GM18499 (cell line): Measurements from ENCODE around the gene UBXN6.

Source experiments
- ATAC-seq: cut with Tn5 transposase; IDR thresholded peaks from one replicate; pipeline ENCODE4 v1.9.1; 2021; ENCODE audit warnings: moderate number of reproducible peaks; ENCODE audit not compliant: insufficient read depth, unreplicated experiment

Gene UBXN6

DNA sequence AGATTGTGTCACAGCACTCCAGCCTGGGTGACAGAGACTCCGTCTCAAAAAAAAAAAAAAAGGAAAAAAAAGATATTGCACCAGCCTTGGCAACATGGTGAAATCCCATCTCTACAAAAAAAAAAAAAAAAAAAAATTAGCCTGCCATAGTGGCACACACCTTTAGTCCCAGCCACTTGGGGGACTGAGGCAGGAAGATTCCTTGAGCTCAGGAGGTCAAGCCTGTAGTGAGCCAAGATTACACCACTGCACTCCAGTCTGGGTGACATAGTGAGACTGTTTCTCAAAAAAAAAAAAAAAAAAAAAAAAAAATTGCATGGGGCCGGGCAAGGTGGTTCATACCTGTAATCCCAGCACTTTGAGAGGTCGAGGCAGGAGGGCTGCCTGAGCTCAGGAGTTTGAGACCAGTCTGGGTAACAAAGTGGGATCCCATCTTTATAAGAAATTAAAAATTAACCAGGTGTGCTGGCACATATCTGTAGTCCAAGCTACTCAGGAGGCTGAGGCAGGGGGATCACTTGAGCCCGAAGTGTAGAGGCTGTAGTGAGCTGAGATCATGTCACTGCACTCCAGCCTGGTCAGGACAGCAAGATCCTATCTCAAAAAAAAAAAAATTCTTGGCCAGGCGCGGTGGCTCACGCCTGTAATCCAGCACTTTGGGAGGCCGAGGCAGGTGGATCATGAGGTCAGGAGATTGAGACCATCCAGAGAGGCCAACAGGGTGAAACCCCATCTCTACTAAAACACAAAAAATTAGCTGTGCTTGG is 7.4 kb upstream of the UBXN6 start:
- ATAC-seq: no peak

DNA sequence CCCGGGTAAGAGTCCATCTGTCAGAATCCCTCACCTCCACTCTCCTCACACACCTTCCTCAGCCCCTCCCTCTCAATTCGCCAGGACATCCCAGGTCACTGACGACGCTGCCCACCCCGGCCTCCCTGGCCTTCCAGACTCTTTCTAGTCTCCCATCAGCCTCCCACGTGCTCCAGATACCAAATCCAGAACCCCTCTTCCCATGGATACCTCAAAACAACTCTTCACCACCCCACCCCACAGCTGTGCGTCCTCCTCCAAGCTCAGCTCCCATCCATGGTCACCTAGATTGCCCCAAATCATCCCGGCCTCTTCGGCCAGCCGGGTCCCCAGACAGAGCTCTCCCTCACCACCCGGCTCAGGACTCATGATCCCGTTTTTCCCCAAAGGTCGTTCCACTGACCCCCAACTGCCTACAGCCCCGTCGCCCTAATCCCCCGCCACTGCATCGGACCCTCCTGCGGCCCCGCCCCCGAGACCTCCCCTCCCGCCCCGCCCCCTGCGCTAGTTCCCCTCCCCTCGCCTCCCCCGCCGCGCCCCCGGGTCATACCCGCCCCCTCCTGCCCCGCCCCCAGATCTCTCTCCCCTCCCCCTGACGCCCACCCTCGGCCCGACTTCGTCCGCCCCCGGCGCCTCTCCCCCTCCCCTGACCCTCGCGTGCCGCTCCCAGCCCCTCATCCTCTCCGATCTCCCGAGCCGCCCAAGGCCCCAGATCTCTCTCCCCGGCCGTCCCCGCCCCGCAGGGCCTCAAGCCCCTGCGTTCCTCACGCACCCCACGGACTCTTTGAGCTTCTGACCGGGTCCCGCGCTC is 546 bp downstream of the UBXN6 start:
- ATAC-seq: no peak

DNA sequence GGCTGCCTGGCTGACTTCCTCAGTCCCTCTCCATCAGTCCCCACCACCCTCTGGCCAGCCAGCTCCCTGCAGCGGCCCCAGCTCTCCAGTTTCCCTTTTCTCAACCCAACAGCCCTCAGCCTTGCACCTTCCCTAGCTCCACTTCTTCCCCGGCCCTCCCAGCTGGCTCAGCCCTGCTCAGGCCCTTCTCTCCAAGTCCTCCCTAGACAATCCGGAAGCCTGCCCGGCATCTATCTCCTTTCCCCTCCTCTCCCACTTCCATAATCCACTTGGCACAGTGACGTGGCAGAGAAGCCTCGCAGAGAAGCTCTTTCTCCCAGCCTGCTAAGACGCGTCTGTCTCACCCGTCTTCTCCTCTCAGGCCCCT is 1.1 kb downstream of the UBXN6 start:
- no peak for ATAC-seq

DNA sequence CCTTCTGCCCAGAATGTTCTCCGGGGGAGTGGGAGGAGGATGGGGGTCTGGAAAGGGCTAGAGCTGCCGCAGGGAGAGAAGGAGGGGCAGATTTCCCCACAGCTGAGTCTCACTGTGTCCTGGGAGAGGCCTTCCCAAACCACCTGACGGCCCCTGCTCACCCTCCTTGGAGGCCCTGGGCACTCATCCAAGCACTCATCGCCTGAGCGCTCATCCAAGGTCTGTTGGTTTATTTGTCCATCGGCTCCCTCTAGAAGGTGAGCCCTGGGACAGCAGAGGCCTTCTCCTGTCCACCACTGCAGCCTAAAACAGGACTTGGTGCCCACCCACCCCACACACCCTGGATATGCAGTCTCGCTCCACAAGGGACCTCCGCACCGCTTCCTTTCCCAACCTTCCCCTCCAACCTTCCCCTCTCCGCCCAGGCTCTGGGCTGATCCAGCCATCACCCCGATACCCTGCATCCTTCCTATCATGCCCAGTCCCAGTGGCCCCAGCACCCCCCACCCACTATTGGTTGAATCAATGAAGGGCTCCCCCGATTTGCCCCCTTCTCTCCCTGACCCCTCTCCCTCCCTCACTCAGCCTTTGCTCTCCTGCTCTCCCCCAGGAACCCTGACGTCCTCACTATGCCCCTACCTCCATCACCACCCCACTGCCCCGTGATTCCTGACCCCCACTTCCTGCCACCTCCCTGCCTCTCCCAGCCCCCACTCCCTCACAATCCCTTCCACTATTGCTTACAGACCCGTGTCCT is 1.7 kb downstream of the UBXN6 start:
- no peak for ATAC-seq

DNA sequence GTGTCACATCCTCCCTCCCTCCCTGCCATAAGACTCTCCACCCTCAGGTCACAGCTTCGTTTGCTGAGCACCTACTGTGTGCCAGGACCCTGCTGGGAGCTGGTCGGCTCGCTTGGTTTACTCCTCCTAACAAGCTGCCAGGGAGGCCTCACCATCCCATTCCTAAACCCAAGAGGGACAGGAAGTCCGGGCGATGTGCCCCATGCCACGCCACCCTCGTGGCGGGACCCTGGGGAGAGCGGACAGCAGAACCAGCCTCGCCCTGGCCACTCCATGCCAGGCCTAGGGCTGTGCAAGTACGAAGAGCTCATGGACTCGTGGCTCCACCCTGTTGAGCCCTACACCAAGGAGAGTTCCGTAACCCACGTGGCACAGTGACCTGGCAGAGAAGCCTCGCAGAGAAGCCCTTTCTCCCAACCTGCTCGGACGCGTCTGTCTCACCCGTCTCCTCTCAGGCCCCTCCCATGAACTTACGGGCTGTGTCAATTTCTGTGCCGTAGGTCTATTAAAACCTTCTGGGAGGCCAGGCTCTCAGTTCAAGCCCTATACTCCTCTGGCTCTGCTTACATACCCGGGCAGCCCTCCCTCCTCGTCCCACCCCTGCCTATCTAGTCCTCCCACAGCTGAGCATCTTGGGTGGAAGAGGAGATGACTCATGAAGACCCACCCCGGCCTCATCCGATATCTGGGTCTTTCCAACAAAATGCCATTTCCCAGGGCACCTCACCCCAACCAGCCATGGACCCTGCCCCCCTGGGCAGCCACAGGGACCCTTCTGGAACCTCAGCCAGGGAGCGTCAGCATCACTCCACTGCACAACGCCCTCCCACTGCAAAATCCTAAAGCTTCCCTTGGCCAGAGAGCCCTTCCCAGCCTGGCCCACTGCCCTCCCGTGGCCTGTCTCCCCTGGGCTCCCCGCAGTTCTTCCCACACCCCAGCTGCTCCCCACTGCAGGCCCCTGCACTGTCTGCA is 2.6 kb downstream of the UBXN6 start:
- ATAC-seq: no peak

DNA sequence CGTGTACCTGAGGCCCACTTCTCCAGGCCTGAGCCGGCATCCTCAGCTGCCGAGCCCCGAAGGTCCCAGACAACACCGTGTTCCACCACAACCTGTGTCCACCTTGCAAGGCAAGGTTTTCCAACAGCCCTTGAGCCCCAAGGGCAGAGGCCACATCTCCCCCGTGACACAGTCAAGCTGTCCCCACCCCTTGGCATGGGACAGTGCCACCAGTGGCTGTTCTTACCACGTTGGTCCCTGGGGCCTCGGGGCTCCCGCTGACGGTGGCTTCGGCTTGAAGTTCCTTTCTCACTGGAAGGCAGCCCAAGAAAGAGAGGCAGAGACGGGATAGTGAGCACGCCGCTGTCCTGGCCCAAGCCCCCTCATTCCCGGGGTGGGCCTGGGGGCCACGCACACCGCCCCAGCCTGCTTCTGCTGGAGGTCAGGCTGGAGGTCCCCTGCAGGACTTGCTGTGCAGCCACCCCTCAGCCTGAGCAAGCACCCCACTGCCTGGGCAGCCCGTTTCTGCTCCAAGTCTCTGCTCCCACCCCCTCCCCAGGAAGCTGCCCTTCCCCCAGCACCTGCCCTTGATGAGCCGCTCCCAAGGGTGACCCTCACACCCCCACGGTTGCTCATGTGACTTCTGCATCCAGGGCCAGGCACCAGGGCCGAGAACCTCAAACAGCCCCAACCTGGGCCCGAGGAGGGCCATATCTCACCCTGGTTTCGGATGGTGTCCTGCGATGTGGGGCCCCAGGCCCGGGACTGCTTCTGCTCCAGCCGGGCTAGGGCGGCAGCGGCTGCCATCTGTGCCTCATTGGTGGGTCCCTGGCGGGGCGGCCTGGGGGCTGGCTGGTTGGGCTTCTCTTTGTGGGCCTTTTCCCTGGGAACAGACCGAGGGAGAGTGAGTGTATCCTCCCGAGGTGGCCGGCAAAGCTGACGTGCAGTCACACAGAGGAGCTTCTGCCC is 4.1 kb downstream of the UBXN6 start:
- no peak for ATAC-seq

DNA sequence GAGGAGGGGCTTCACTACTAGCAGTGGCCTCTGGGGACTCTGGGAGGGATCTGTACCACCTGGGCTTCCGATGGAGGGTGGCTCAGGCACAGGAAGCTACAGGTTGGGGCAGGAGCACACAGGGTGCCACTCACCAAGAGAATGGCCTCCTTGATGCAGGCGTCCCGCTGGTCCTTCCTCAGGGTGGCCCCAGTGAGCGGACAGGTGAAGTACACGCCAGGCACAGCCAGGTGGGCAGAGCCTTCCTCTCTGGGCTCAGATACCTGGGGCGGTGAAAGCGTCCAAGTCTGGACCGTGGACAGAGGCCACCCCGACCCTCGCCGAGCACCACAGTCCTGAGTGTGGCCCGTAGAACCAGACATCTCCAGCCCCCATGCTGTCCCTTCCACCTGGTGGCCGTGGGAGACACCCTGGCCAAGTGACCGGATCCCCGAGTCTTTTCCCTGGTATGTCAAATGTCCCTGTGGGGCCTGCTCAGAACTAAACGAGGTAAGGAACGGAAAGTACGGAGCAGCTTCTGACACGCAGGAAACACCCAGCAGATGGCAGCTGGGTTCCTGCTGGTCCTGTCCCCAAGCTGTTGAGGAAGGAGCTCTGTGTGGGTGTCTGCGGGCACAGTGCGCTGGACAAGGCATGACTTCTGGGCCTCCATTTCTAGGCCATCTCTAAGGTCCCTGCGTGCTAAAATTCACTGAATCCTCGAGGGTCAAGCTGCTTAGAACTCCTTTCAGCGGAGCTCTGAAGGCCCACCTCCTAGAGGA is 5.2 kb downstream of the UBXN6 start:
- ATAC-seq: no peak

DNA sequence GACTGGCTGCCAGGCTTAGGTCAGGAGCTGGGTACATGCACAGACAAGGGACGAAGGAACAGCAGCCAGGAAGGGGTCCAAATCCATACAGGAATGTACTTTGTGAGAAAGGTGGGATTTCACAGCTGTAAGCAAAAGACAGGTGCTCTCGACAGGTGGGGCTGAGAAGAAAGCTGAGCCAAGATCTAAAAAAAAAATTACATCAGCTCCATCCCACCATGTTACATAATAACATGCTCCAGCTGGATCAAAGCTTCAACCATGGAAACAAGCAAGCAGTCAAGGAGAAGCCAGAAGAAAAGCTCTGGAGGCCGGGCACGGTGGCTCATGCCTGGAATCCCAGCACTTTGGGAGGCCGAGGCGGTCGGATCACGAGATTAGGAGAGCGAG is 8.0 kb downstream of the UBXN6 start:
- no peak for ATAC-seq

DNA sequence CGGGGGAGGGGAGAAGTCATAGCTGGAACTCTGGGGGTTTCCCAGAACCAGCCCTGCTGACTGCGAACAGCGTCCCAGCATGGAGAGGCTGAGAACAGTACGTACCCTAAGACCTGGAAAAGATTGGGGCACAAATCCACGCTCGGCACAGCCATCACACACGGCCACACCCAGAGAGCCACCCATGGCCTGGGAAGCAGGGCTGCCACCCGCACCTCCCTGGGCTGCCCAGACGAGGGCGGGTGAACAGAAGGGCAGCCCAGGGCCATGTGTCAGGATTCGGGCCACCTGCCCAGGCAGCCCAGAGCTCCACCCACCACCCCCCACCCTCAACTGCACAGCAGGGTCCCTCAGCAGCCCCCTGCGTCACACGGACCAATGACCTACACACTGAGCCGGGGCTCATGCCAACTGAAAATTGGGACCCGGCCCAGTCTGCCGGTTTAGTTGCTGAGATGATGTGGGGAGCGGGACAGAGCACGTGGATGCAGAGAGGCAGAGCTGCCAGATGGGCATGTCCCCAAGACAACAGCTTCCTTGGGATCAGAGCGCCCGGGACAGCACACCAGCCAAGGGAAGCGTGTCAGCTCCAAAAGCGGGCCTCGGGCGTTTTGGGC is 8.5 kb downstream of the UBXN6 start:
- no peak for ATAC-seq

DNA sequence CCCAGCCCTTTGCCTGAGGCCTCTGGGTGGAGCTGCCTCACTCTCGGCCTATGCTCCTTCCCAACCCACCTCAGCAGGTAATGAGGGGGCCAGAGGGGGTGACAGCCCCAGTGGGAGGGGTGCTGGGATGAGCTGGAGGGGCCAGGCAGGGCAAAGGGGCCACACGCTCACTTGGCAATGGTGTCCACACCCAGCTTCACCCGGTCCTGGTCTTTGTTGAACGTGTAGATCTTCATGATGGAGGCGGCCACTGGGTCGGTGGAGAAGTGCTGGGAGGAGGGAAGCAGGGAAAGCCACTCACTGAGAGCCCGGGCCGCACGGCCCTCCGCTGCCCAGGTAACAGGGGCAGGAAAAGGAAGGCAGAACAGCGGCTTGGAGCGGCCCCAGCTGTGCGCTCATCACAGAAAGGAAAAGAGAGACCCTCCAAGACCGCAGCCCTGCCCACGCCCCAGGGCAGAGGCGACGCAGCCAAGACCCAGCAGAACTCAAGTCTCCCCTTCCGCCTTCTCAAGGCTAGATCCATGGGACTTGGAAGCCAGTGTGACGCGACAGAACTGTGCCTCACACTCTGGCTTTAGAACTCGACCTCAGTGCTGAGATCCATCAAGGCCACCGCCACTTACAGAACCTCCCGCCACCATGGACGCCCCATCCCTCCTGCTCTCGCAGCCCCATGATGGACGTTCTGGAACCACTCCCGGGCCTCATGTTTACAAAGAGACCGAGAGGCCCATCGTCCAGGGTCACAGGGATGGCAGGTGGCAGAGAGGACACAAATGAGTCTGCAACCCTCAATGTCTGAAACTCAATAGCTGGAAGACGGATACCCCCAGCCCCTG is 9.2 kb downstream of the UBXN6 start:
- ATAC-seq: no peak

DNA sequence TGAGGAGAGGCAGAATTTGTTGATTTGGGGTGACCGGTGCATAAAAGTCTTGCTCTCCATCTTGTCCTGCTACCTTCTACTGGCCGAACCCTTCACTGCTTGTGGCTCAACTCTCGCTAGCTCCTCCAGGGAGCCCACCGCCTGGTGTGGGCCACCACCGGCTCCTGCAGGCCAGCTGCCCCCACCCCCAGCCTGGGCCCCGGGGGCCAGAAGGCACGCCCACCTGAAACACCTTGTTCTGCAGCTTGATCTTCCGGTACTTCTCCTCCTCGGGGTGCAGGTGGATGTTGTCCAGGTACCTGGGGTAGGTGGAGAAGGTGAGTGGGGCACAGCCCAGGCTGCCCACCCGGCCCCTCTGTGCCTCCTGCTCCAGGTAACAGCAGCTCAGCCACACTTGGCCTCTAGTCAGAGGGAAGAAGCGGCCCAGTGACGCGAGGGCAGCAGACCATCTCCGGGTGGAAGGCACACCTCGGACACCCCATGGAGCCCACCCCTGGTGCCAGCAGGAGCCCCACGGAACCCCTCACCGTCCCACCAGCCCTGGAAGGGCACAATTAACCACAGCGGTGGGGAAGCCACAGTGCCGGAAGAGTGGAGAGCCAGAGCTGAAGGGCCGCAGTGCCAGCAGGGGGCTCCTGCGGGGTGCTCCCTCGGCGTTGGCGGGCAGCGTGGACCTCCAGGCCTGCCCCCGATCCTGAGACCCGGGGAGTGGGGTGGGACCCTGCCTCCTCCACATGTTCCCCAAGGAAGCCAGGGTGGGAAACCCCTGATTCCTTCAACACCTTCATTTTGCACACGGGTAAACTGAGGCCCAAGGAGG is 10.1 kb downstream of the UBXN6 start:
- no peak for ATAC-seq

DNA sequence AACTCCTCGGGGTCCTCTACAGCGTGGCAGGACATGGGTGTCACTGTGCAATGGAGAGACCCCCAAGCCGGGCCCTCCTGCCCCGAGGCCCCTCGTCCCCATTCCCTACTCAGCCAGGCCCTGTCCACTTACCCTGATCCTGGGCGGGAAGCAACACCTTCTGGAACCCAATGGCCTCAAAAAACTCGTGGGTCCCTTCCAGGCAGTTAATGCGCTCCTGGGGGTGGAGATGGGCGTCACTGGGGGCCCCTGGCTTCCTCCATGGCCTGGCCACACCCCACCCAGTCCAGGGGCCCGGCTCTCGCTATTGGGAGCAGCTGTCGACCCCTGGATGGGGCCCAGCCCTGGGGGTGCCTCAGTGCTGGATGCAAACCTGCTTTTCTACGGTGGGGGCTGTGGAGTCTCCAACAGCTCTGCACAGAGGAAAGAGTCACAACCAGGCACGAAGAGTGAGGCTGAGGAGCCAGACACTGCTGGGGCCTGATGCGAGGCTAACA is 10.8 kb downstream of the UBXN6 start:
- no peak for ATAC-seq

DNA sequence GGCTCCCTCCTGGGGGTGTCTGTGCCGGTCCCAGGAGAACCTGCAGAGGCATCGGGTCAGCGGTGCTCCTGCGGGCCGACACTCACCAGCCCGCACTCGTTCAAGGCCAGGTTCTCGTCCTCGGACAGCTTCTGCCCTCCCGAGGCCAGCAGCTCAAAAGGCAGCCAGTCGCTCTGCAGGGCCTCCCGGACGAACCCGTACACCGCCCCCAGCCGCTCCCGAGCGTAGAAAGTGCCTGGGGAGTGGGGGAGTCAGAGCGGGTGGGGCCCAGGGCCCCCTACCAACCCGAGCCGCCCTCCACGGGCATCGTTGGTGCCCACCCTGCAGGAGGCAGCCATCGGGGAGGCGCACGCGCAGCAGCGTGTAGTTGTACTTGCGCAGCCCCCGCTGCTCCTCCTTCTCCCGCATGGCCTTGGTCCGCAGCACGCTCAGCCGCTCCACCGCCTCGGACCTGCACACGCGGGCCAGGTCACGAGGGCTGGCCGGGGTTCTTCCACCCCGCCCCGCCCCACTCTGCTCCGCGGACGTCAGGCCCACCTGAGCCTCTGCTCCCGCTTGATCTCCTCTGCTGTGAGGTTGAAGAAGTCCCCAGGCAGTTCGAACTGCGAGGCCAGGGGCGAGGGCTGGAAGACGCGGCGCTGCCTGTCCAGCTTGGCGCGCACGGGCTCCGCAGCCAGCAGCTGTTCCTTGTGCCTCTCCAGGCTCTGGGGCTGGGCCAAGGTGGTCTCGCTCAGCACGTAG is 11.5 kb downstream of the UBXN6 start:
- no peak for ATAC-seq

DNA sequence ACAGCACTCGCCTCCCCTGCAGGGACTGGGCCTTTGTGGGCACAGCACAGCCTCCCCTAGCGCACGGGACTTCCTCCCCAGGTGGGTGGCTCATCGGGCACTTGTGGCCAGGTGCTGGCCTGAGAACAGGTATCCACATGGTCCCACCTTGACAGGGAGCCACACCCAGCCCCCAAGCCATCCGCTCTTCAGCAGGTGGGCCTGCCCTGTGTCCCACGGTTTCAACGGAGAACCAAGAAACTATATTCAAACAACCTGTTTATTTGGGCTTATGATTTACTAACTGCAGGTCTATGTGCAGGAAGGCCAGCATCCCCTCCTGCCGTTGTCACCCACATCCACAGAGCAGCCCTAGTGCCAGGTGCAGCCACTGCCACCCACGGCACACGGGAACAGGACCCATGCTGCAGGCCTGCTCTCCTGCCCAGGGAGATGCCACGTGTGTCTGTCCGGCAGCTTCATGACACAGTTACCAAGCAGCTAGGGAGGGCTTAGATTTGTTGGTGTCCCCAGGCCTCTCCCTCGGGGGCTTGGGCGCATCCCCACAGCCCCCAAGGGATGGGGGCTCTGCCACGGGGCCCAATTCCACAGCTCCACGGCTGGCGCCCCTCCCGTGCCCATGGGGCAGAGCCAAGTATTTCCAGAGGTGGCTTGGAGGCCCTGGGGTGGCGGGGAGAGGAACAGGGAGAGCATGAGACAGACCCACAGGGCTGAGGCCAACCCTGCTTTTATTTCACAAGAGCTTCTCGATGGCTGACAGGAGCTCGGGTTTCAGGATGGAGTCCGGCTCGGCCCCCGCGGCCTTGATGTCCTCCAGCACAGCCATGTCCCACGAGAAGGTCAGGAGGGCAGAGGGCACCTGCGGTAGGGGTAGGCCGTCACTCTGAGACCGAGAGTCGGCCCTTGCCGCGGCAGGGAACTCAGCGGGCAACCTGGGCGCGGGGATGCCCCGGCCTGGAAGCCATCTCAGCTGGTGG is 12.5 kb downstream of the UBXN6 start:
- ATAC-seq: no peak
